Mammary epithelial cell (primary cell): ENCODE results near the gene ZBP1.

ENCODE experiments used
- EZH2 ChIP-seq: IDR thresholded peaks from 2 replicates; pipeline ENCODE4 v1.6.1; 2012; ENCODE audit warnings: low read length, inconsistent platforms, borderline replicate concordance
- TF ChIP-seq, protein P1 (sequence below), 2 donors: IDR thresholded peaks in 1 of 2; conservative IDR thresholded peaks in 1 of 2; 2 replicates each; pipeline ENCODE4 v1.5.1; 2011 to 2012; ENCODE audit warnings: inconsistent platforms in 2 of 2, low read length in 2 of 2, mild to moderate bottlenecking in 2 of 2, control low read depth in 1 of 2, low read depth in 1 of 2; ENCODE audit not compliant: insufficient read depth in 1 of 2; ENCODE audit errors: extremely low read depth in 1 of 2

DNA sequence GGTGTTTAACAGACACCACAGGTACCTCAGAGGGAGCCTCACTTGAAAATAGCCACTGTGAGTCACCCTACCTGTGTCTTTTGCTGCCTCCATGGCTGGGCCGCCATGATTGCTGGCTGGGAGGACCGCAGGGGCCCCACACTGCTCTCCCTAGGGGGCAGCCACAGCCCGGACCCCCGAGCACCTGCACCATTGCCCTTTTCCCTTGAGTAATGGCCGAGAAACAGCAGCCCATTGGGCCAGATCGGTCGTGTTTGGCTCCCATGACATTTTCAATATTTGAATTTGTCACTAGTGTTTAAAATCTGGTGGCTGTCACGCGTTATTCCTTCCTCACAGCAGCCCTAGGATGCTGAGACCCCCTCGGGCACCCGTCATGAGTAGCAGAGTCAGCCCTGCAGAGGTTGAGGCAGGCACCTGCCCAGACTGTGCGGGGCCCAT, 6.7 kb downstream of the ZBP1 start:
- TF ChIP-seq, protein P1, sequence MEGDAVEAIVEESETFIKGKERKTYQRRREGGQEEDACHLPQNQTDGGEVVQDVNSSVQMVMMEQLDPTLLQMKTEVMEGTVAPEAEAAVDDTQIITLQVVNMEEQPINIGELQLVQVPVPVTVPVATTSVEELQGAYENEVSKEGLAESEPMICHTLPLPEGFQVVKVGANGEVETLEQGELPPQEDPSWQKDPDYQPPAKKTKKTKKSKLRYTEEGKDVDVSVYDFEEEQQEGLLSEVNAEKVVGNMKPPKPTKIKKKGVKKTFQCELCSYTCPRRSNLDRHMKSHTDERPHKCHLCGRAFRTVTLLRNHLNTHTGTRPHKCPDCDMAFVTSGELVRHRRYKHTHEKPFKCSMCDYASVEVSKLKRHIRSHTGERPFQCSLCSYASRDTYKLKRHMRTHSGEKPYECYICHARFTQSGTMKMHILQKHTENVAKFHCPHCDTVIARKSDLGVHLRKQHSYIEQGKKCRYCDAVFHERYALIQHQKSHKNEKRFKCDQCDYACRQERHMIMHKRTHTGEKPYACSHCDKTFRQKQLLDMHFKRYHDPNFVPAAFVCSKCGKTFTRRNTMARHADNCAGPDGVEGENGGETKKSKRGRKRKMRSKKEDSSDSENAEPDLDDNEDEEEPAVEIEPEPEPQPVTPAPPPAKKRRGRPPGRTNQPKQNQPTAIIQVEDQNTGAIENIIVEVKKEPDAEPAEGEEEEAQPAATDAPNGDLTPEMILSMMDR (conservative IDR thresholded peaks at IDR 0.05 in 1 of 2, IDR thresholded peaks at IDR 0.05 in 1 of 2; ENCODE audit: extremely low read depth in 1 of 2, insufficient read depth in 1 of 2, low read depth in 1 of 2, low read length in 2 of 2), result no peak
- TF ChIP-seq EZH2, result no peak
